Ovary (tissue), 3 donors: ENCODE measurements around the gene ELMO2.

Source experiments
- CTCF ChIP-seq, 3 donors: fragments of 450-650 bp in 2 of 3; fragments of 200-600 bp in 1 of 3; IDR thresholded peaks; one replicate each; pipeline versions ENCODE4 v1.5.1 to v1.8.0; 2016 to 2022; ENCODE audit warnings: antibody characterized with exemption in 3 of 3, mild to moderate bottlenecking in 1 of 3
- EP300 ChIP-seq: sonication (generic); formaldehyde crosslinking; IDR thresholded peaks from one replicate; pipeline ENCODE4 v1.6.1; 2017; ENCODE audit warnings: antibody characterized with exemption
- POLR2A ChIP-seq: fragments of 450-650 bp; IDR thresholded peaks from one replicate; pipeline ENCODE4 v1.6.1; 2017; ENCODE audit warnings: antibody characterized with exemption, mild to moderate bottlenecking, moderate library complexity
- donor health status: DM: no; HTN: no; CAD: no.

DNA sequence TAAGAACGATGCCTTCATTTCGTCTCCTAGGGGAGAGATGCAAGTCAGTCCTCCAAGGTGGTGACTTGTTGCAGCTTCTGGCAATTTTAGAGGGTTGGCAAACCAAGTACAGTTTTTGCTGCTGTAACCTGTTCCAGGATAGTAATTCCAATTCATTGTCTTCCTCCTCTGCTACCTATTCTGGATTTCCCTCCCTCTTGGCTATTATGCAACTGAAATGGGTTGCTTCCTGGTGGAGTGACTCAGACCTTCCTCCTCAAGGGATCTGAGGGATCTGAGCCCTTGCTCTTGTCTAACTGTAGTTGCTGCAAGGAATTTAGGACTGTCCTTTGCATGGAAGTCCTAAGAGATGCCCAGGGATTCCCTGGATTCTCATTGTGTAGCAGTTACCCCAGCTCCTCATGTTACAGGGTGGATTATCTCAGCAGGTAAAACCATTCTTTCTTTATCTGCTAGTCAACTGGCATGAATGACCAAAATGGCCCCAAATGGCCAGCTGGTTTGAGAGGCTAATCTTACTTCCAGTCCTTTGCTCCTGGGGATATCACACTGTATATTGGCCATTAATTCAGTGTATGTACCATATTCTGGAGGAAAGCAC, 17.6 kb upstream of the ELMO2 start:
- TF ChIP-seq EP300 (no peak), CTCF (IDR thresholded peaks at IDR 0.05) (no peak), POLR2A (no peak)
